ENCODE data around the gene TRIM39.

Gene TRIM39

DNA sequence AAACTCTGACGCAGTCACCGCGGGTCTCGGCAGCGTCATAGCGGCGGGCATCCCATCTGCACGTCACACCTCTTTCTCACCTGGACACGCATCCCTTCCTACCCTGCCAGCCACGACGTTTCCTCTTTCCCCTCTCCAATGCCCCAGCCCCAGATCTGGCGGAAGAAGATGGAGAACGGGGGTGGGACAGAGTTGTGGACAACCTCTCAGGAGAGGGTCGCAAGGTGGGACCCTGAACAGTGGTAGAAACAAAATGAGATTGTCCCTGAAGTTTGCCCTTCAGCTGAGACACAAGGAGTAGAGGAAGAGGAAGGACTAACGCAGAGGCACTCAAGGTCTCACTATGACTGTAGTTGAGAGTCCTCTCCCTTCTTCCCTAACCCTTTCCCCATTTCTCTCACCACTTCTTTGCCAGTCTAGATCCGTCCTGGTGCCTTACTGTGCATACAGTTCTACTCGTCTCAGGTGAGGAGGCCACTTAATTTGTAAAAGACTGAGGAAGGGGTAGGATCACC lies 562 bp downstream of the TRIM39 start:
- DNase-seq (ENCODE audit: low read depth): no peak

DNA sequence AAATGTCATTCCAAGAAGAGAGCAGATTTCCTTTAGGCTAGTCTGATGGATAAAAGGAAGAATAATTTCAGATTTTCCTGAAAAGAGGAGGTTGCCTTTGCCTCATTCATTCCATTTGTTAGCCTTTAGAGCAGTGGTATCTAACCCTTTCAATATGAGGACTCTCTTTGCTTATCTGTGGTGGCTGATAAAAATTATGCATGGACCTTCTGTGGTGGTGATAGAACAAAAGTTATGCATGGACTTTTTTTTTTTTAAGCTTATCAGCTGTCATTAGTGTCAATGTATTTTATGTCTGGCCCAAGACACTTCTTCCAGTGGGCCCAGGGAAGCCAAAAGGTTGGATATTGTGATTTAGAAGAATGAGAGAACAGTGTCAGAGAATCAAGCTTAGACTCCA lies 1.7 kb downstream of the TRIM39 start:
- no peak for DNase-seq (ENCODE audit: low read depth)

DNA sequence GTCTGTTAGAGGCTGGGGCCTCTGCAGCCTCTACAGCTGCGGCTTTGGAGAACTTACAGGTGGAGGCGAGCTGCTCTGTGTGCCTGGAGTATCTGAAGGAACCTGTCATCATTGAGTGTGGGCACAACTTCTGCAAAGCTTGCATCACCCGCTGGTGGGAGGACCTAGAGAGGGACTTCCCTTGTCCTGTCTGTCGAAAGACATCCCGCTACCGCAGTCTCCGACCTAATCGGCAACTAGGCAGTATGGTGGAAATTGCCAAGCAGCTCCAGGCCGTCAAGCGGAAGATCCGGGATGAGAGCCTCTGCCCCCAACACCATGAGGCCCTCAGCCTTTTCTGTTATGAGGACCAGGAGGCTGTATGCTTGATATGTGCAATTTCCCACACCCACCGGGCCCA lies 2.6 kb downstream of the TRIM39 start:
- no peak for DNase-seq (ENCODE audit: low read depth)

GRCh38 chr6:30331981-30332380 lies 5.3 kb downstream of the TRIM39 start:
- DNase-seq (ENCODE audit: low read depth): no peak

DNA sequence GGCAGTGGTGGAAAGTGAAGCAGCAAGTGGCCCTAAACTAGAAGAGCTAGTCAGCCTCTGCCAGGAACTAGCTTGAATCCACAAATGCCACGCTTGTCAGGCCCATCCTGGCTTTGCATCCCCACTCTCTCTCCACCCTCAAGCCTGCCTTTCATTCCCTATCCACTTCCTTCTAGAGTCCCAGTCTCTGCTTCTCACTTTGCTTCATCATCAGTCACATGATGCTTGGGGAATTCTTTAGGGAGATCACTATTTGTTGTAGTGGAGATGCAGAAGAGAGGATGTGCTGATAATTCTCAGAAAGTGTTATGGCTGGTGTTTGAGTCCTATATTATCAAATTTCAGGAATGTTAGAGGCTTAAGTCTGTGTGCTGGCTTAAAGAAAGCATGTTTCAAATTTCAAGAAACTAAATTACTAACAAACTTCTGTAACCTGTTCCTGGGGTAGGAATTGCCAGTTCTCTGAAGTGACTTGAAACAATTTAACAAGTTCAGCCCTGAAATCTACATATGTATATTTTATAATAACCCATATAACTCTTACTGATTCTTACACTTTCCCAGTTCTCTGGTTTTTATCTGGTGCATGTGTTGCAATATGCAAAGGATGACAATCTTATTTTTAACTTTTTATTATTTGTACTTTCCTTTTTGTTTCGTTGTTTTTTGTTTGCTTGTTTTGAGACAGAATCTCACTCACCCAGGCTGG lies 7.5 kb downstream of the TRIM39 start:
- no peak for DNase-seq (ENCODE audit: low read depth)

GRCh38 chr6:30340589-30341054 lies 13.9 kb downstream of the TRIM39 start:
- DNase-seq (ENCODE audit: low read depth): no peak

- no peak for DNase-seq (ENCODE audit: low read depth)
Observed at GRCh38 chr6:30341218-30341617, 14.5 kb downstream of the TRIM39 start.

DNA sequence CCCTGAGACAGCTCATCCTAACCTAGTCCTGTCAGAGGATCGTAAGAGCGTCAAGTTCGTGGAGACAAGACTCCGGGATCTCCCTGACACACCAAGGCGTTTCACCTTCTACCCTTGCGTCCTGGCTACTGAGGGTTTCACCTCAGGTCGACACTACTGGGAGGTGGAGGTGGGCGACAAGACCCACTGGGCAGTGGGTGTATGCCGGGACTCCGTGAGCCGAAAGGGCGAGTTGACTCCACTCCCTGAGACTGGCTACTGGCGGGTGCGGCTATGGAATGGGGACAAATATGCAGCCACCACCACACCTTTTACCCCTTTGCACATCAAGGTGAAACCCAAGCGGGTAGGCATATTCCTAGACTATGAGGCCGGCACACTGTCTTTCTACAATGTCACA lies 15.0 kb downstream of the TRIM39 start:
- DNase-seq (ENCODE audit: low read depth): no peak

DNA sequence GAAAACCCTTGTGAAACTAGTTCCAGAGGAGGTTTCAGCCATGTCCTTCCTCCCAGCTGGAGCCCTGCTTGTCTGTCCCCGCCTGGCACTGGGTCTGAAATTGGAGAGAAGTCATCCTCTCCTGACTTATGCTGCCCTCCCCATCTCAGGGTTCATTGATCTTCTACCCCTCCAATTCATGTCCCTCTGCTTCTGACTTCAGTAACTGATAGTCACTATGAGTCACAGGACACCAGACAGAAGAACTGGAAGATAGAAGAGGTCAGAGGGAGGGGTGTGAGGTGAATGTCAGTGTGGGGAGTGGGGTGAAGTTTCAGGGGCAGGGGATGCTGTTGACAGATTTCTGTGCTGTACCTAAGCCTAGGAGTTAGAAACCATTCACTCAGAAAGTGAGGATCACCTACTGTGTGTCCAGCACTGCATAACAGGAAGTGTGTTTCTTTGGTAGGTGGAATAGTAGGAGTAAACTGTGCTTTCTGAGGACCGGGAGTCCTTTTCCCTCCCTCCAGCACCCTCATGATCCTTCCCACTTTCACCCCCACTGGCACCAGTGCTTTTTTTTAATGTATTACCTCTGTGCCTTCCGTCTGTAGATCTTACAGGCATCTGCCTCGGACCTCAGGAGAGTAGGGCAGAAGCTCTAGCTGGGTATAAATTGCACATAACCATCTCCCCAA lies 17.6 kb downstream of the TRIM39 start:
- no peak for DNase-seq (ENCODE audit: low read depth)

DNA sequence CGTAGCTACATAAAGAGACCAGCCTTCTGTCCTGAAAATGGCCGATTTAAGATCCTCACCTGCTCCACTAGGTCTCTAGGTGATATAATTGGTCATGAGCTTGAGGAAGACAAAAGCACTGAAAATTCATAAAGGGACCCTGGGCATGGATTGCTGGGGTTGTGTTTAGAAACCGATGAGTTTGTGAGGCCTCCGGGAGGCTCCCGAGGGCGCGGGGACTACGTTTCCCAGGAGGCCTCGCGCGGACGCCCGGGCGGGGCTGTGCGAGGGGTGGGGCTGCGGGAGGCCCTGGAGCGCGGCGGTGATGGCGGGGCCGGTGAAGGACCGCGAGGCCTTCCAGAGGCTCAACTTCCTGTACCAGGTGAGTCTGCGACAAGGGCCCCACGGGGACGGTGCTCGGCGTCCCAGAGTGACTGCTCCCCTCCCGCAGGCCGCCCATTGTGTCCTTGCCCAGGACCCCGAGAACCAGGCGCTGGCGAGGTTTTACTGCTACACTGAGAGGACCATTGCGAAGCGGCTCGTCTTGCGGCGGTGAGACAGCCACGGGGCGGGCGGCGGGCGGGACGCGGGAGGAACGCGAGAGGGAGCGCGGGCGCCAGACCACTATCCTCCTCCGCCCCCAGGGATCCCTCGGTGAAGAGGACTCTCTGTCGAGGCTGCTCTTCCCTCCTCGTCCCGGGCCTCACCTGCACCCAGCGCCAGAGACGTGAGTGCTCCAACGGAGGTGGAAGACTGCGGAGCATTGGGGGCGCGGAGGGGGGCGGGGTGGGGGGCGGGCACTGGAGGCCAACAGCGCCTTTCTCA lies 18.3 kb downstream of the TRIM39 start, which contains the start of gene RPP21:
Gene RPP21, plus strand, starts transcription at position 289 of the 804 bp plus-strand sequence. Its CDS starts 16 bp downstream, at position 305.
- peak; percentile 79 for DNase-seq (ENCODE audit: low read depth)

DNA sequence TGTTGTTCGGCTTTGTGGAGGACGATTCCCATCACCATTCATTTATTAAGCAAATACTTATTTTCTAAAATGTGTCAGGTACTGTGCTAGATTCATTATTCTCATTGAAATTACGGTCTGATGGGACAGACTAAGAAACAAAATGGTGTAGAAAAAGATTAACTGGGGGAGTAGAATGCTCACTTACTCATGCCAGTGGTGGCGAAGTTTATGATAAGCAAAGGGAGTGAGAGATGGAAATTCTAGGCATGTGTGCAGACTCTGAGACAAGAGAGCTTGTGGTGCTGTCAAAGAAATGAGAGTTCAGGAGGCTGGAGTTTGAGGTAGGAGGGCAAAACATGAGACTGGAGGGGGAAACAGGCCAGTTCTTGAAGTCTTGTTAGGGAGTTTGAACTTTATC lies 19.1 kb downstream of the TRIM39 start:
- DNase-seq (ENCODE audit: low read depth): no peak

DNA sequence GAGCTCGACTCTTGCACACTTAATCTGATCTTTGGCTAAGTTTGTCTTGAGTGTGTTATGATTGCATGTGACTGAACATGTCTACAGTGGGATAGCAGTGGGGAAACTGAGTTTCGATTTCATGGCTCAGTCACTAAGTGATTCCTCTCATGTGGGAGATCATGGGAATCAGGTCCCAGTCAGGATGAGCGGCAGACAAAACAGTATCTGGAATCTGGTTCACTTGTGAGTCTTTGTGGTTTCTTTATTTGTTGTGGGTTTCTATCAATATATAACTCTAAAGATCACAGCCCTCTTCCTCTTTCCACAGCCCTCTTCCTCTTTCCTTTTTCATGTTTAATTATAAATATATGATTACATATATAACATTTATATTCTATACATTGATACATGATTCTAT lies 22.2 kb downstream of the TRIM39 start:
- DNase-seq (ENCODE audit: low read depth): no peak

DNA sequence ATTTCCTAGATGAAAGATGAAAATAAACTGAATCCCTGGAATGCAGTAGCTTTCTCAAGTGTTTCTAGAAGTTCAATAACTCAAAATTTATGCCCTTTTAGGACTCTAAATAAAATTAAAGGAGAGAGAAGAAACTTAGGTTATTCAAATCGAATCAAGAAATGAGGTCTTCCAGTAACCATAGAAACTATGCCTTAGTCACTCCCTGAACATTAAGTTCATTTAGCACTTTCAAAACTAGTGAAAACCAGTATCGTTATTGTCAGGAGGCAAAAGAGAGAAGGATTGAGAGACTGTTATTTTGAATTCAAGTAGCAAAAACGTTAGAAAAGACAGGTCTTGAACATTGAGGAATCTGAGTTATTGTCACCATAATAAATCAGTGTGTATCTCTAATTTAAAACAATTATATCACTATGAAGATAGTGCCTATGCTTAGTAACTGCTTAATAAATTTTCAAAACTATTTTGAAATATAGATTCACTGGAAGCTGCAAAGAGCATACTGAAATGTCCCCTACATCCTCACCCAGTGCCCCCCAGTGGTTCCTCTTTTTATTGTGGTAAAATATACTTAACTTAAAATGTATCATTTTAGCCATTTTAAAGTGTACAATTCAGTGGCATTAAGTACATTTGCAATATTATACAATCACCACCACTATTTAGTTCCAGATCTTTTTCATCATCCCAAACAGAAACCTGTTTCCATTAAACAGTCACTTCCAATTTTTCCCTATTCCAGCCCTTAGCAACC lies 22.9 kb downstream of the TRIM39 start:
- no peak for DNase-seq (ENCODE audit: low read depth)

- DNase-seq (ENCODE audit: low read depth): peak; percentile 20
Observed at GRCh38 chr6:30350524-30350923, 23.8 kb downstream of the TRIM39 start.

DNA sequence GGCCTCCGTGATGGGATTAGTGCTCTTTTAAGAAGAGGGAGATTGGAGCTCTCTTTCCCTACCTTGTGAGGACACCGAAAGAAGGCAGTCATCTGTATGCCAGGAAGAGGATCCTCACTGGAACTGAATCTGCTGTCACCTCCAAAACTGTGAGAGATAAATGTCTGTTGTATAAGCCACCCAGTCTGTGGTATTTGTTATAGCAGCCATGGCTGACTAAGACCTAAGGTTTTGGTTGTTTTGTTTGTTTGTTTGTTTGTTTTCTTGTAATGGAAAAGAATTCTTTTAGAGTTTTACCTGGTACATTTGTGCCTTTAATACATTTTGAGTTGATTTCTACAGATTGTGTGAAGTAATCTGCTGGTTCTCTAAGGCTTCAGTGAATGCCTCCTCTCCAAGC lies 25.8 kb downstream of the TRIM39 start:
- no peak for DNase-seq (ENCODE audit: low read depth)

DNA sequence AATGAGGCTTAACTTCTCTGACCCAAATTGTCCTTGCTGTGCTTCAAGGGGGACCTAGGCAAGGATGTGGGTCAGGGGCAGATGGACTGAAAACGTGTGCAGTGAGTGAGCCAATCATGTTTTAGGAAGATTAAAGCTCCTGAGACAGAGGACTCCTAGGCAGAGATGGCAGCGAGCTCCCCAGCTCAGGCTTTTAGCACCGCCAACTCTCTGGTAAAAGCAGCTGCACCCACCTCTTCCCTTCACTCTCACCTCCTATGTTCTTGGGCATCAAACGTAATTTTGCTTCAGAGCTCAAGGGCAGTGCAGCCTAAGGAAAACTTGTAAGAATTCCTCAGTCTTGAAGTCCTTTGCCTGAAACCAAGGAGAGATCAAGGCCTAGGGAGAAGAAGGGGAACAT lies 28.6 kb downstream of the TRIM39 start:
- DNase-seq (ENCODE audit: low read depth): no peak

DNA sequence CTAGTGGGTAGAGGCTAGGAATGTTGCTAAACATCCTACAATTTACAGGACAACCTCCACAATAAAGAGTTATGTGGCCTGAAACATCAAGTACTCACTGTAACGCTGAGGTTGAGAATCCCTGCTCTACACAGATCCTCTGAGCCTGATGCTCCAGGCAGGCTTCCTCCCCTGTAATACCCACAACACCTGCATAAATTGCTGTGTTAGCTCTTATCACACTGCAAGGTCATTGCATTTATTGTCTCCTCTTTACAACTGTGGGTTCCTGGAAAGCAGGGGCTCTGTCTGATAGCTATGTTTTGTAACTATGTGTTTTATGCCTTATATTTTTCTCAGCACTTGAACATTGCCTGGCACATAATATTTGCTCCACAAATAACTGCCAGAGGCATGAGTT lies 29.8 kb downstream of the TRIM39 start:
- no peak for DNase-seq (ENCODE audit: low read depth)

DNA sequence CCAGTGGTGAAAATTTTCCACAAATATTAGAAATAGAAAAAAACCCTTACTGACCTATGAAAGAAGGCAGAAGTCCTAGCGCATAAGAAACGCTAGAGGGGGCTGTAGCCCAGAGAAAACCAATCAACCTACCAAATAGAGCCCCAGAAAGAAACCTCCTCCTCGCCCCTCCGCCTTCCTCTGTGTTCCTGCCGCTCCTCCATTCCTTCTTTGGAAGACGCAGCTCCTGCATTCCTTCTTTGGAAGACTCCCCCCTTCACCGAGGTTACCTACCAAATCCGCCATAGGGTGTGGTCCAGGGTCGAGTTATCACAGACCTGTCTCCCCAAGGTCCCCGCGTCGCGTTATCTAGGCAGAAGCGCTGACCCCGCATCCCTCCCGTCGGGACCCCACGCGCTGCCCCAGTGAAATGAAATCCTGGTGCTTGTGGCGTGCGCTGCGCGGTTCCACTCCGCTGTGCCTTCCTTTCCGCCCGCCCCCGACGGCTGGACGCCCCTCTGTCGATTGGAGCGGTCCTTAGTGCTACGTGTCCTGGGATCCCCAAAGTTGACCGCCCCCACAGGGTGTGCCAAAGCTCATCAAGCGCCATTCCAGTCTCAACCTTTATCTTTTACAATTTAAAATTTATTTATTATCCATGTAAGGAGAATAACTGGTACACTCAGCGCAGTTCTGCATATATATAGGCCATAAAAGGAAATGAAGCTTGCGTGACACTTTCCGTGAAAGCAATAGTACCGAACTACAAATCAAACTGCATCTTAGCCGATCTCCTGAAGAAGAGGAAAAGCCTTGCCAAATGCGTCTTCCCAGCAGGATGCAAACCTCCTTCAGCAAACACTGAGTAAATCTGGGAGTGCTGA lies 31.2 kb downstream of the TRIM39 start:
- peak; percentile 77 for DNase-seq (ENCODE audit: low read depth)

GRCh38 chr6:30359276-30359675 lies 32.5 kb downstream of the TRIM39 start:
- DNase-seq (ENCODE audit: low read depth): no peak

DNA sequence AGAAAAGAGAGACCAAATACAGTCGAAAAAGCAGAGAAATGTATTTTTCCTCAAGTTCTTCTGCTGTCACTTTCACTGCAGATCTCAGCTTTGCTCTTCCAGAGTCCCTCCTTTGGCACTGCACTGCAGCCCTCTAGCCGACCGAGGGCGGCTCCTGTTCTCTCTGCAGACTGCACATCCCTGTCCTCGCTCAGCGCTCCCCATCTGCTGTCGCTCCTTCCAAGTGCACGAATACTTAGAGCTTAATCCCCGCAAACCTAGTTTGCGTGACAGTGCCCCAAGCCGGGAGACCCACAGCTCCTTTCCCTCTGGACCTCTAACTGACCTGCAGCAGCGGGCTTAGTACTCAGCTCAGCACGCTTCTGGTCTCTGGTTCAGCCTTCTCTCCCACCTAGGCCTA lies 33.4 kb downstream of the TRIM39 start:
- DNase-seq (ENCODE audit: low read depth): no peak

- no peak for DNase-seq (ENCODE audit: low read depth)
Observed at GRCh38 chr6:30361661-30362060, 34.9 kb downstream of the TRIM39 start.
